Hair follicular keratinocyte (primary cell): ENCODE data around the gene FHL2. TPM values are rescaled to one million over a fixed set of nuclear protein-coding genes. Genes with fewer than 3 reads are reported as not detected.

Source experiments
- total RNA-seq: library from RNA; depleted of rRNA; stranded (reverse); fragments of >200 nt; gene quantifications from 2 replicates; pipeline ENCODE4 v1.2.3, GENCODE V29; 2015

Gene FHL2
- total RNA-seq, result 82.8 and 92.8 TPM in 2 replicates

GRCh38 chr2:105398336-105399206 is at the start of gene FHL2:
Gene FHL2, minus strand, starts transcription at chr2:105399051. Its CDS starts 12,535 bp downstream, at chr2:105386516.

GRCh38 chr2:105337122-105338019 is 61.5 kb downstream of the FHL2 start, which contains the start of gene C2orf49:
Gene C2orf49, plus strand, starts transcription at chr2:105337540. Its CDS starts 48 bp downstream, at chr2:105337588.

GRCh38 chr2:105329561-105330495 is 69.0 kb downstream of the FHL2 start, which contains the start of gene TGFBRAP1:
Gene TGFBRAP1, minus strand, starts transcription at chr2:105329735. Its CDS starts 21,434 bp downstream, at chr2:105308301.

Other genes with a start within 250 kb of the FHL2 start
- not detected in 2 replicates for gene GPR45, start 157.3 kb downstream of the FHL2 start, total RNA-seq
- gene TGFBRAP1, start 69.3 kb downstream of the FHL2 start, total RNA-seq, result 12.9 and 19.7 TPM in 2 replicates
- gene C2orf49, start 61.5 kb downstream of the FHL2 start, total RNA-seq, result 10.4 and 12.8 TPM in 2 replicates